Liver (tissue), 9 donors: ENCODE results near the gene PLXNB1. TPM values are rescaled to one million over a fixed set of nuclear protein-coding genes. Genes with fewer than 3 reads are reported as not detected.

Source experiments
- DNase-seq: peaks from one replicate; pipeline ENCODE4 v3.0.0-alpha.2; 2017; ENCODE audit warnings: low spot score
- H3K27ac ChIP-seq, 2 donors: one replicate each; pipeline ENCODE4 v1.7.0; 2013; ENCODE audit warnings: inconsistent platforms in 2 of 2, low read length in 2 of 2, control low read depth in 1 of 2, low read depth in 1 of 2, mild to moderate bottlenecking in 1 of 2
- H3K27me3 ChIP-seq, 4 donors: one replicate each; pipeline versions ENCODE4 v1.6.1 to v1.7.0; 2013; ENCODE audit warnings: low read length in 3 of 4, inconsistent platforms in 1 of 4, mild to moderate bottlenecking in 1 of 4, moderate library complexity in 1 of 4; ENCODE audit not compliant: control insufficient read depth in 4 of 4, insufficient read depth in 4 of 4
- H3K36me3 ChIP-seq, 4 donors: one replicate each; pipeline versions ENCODE4 v1.6.1 to v1.7.0; 2013; ENCODE audit warnings: low read length in 3 of 4, mild to moderate bottlenecking in 3 of 4, low read depth in 1 of 4, moderate library complexity in 1 of 4; ENCODE audit not compliant: control insufficient read depth in 4 of 4, insufficient read depth in 3 of 4
- H3K4me1 ChIP-seq, 4 donors: one replicate each; pipeline versions ENCODE4 v1.6.1 to v1.7.0; 2013; ENCODE audit warnings: low read length in 3 of 4, mild to moderate bottlenecking in 3 of 4, moderate library complexity in 1 of 4; ENCODE audit not compliant: control insufficient read depth in 4 of 4, insufficient read depth in 4 of 4
- H3K4me3 ChIP-seq, 3 donors: one replicate each; pipeline versions ENCODE4 v1.6.1 to v1.7.0; 2013; ENCODE audit warnings: low read length in 3 of 3, control low read depth in 1 of 3, low read depth in 1 of 3, mild to moderate bottlenecking in 1 of 3
- H3K9ac ChIP-seq, 2 donors: one replicate each; pipeline ENCODE4 v1.7.0; 2013; ENCODE audit warnings: low read length in 2 of 2, mild to moderate bottlenecking in 2 of 2, moderate library complexity in 2 of 2, control low read depth in 1 of 2, low read depth in 1 of 2
- H3K9me3 ChIP-seq, 4 donors: one replicate each; pipeline versions ENCODE4 v1.6.1 to v1.7.0; 2013; ENCODE audit warnings: low read length in 3 of 4; ENCODE audit not compliant: control insufficient read depth in 4 of 4
- EGR1 ChIP-seq, 2 donors: IDR thresholded peaks; 2 replicates each; pipeline ENCODE4 v1.6.1; 2016 to 2018; ENCODE audit warnings: antibody characterized with exemption in 2 of 2, low read depth in 2 of 2
- FOXA1 ChIP-seq: IDR thresholded peaks from 2 replicates; pipeline ENCODE4 v1.6.1; 2016; ENCODE audit warnings: antibody characterized with exemption
- FOXA2 ChIP-seq: IDR thresholded peaks from 2 replicates; pipeline ENCODE4 v1.6.1; 2016; ENCODE audit warnings: antibody characterized with exemption
- GABPA ChIP-seq, 2 donors: IDR thresholded peaks in 1 of 2; conservative IDR thresholded peaks in 1 of 2; 2 replicates each; pipeline ENCODE4 v1.6.1; 2016; ENCODE audit warnings: antibody characterized with exemption in 2 of 2, mild to moderate bottlenecking in 1 of 2, moderate library complexity in 1 of 2
- HNF4A ChIP-seq, 2 donors: conservative IDR thresholded peaks; 2 replicates each; pipeline ENCODE4 v1.6.1; 2016; ENCODE audit warnings: antibody characterized with exemption in 2 of 2, mild to moderate bottlenecking in 2 of 2
- HNF4G ChIP-seq: IDR thresholded peaks from 2 replicates; pipeline ENCODE4 v1.6.1; 2016; ENCODE audit warnings: antibody characterized with exemption
- JUND ChIP-seq, 2 donors: IDR thresholded peaks; 2 replicates each; pipeline ENCODE4 v1.6.1; 2016; ENCODE audit warnings: antibody characterized with exemption in 2 of 2
- NR2F2 ChIP-seq: IDR thresholded peaks from 2 replicates; pipeline ENCODE4 v1.6.1; 2016; ENCODE audit warnings: antibody characterized with exemption
- RAD21 ChIP-seq, 2 donors: IDR thresholded peaks; 2 replicates each; pipeline ENCODE4 v1.6.1; 2016; ENCODE audit warnings: antibody characterized with exemption in 2 of 2, mild to moderate bottlenecking in 2 of 2
- RXRA ChIP-seq, 2 donors: IDR thresholded peaks; 2 replicates each; pipeline ENCODE4 v1.6.1; 2017 to 2018; ENCODE audit warnings: antibody characterized with exemption in 2 of 2, mild to moderate bottlenecking in 1 of 2
- SP1 ChIP-seq: IDR thresholded peaks from 2 replicates; pipeline ENCODE4 v1.6.1; 2018; ENCODE audit warnings: antibody characterized with exemption, mild to moderate bottlenecking
- TAF1 ChIP-seq: conservative IDR thresholded peaks from 2 replicates; pipeline ENCODE4 v1.6.1; 2016; ENCODE audit warnings: antibody characterized with exemption, mild to moderate bottlenecking
- YY1 ChIP-seq: IDR thresholded peaks from 2 replicates; pipeline ENCODE4 v1.6.1; 2016; ENCODE audit warnings: antibody characterized with exemption, mild to moderate bottlenecking
- WGBS: extraction: QIAGEN DNeasy Blood & Tissue Kit; methylation state at CpG from one replicate; pipeline ENCODE4 v1.1.7; 2013; 5-methylcytosine and 5-hydroxymethylcytosine counted together
- polyA plus RNA-seq, 2 donors: library from polyadenylated mRNA; stranded (reverse) in 1 of 2; unstranded in 1 of 2; fragments of 200-250 nt in 1 of 2; fragments of >200 nt in 1 of 2; fragmentation: Nextera tagmentation in 1 of 2; extraction: Ambion mirVana in 1 of 2; gene quantifications; one replicate each; pipeline versions ENCODE4 v1.2.1 to v1.2.3, GENCODE V29; 2013 to 2015
- total RNA-seq, 2 donors: library from RNA; depleted of rRNA; stranded (reverse); fragments of >200 nt; gene quantifications; one replicate each; pipeline ENCODE4 v1.2.3, GENCODE V29; 2014
- TF ChIP-seq, protein P1 (sequence below): IDR thresholded peaks from 2 replicates; pipeline ENCODE4 v1.6.1; 2016; ENCODE audit warnings: antibody characterized with exemption
- TF ChIP-seq, protein P2 (sequence below): IDR thresholded peaks from 2 replicates; pipeline ENCODE4 v1.6.1; 2016; ENCODE audit warnings: antibody characterized with exemption
- TF ChIP-seq, protein P3 (sequence below): IDR thresholded peaks from 2 replicates; pipeline ENCODE4 v1.6.1; 2016; ENCODE audit warnings: antibody characterized with exemption, mild to moderate bottlenecking
- TF ChIP-seq, protein P4 (sequence below): fragments of 150-350 bp; IDR thresholded peaks from 2 replicates; pipeline ENCODE4 v1.5.1; 2017; ENCODE audit warnings: improper control_type of control experiment, low read depth, low read length; ENCODE audit not compliant: missing input control
- TF ChIP-seq, protein P5 (sequence below): IDR thresholded peaks from 2 replicates; pipeline ENCODE4 v1.6.1; 2016; ENCODE audit warnings: antibody characterized with exemption
- donor health status: healthy.
- donor health status: healthy.
- donor health status: healthy.
- donor health status: healthy.
- donor health status: healthy.

Gene PLXNB1
- total and polyA plus RNA-seq, 4 donors = 38.1 to 204 (median 72.9) TPM

DNA sequence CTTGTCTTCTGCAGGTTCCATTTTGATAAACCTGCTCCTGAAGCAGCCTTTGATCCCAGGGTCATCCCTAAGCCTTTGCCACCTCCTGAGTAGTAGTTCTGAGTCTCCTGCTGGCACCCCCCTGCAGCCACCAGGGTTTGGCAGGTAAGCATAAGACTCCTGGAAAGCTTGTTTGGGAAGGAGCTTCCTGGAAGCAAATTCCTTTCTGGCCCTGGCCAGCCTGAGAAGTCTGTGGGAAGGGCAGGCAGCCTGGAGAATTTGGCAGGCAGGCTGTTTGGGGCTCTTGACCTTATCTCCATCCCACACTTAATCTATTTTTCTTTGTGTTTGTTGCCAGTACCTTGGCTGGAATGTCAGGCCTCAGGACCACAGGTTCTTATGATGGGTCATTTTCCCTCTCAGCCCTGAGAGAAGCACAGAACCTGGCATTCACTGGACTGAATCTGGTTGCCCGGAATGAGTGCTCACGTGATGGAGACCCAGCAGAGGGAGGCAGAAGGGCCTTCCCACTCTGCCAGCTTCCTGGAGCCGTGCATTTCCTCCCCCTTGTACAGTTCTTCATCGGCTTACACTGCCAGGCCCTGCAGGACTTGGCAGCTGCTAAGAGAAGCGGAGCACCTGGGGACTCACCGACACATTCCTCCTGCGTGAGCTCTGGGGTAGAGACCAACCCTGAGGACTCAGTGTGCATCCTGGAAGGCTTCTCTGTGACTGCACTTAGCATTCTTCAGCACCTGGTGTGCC is 30.1 kb upstream of the PLXNB1 start:
- DNase-seq = no peak
- TF ChIP-seq HNF4G = no peak
- TF ChIP-seq, protein P1, sequence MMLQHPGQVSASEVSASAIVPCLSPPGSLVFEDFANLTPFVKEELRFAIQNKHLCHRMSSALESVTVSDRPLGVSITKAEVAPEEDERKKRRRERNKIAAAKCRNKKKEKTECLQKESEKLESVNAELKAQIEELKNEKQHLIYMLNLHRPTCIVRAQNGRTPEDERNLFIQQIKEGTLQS = no peak
- no peak for TF ChIP-seq HNF4A (conservative IDR thresholded peaks at IDR 0.05)
- TF ChIP-seq NR2F2 = no peak
- no peak for TF ChIP-seq JUND (IDR thresholded peaks at IDR 0.05)
- no peak for TF ChIP-seq FOXA1
- no peak for TF ChIP-seq FOXA2
- WGBS = 94% methylated on average over 7 of the region's 7 CpGs
- Histone ChIP-seq H3K27me3 (no peaks in the 10 kb centered on the region), H3K9me3 (no peaks in the 10 kb centered on the region), H3K4me3 (no peak overlapping the region), H3K27ac (no peak overlapping the region), H3K4me1 (peaks cover 0 to under 1% (median 0%) of the 10 kb centered on the region in 4 donors), H3K36me3 (peaks cover 9 to 41% (median 35%) of the 10 kb centered on the region in 4 donors), H3K9ac (no peak overlapping the region)

DNA sequence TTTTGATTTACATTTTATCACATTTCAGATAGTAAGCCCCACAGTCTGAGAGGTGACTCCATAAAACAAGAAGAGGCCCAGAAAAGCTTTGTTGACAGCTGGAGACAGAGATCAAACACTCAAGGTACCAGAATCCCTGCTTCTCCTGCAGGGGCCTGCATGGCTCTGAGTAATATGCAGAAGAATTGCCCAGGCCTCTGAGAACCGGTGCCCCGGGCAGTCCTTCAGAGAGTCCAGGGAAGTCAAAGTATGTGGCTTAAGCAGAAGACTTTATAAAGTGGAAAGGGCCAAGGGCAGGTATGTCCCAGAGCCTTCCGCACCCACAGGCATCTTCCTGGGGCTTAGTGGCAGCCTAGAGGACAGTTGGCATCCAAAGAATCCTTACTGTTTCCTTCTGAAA is 29.4 kb upstream of the PLXNB1 start:
- H3K27ac ChIP-seq = no peak overlapping the region
- H3K9me3 ChIP-seq = no peaks in the 10 kb centered on the region
- no peak overlapping the region for H3K4me3 ChIP-seq
- H3K4me1 ChIP-seq = no peaks in the 10 kb centered on the region
- H3K36me3 ChIP-seq = peaks cover 9 to 45% (median 35%) of the 10 kb centered on the region in 4 donors
- TF ChIP-seq HNF4G (no peak), JUND (IDR thresholded peaks at IDR 0.05) (no peak), YY1 (no peak), SP1 (no peak), GABPA (IDR thresholded peaks at IDR 0.05 in 1 of 2, conservative IDR thresholded peaks at IDR 0.05 in 1 of 2) (no peak), HNF4A (conservative IDR thresholded peaks at IDR 0.05) (no peak), FOXA1 (no peak), RAD21 (IDR thresholded peaks at IDR 0.05) (no peak), NR2F2 (no peak), FOXA2 (no peak), RXRA (IDR thresholded peaks at IDR 0.05) (no peak), EGR1 (IDR thresholded peaks at IDR 0.05; ENCODE audit: low read depth in 2 of 2) (no peak), TAF1 (no peak)
- TF ChIP-seq, protein P1 = no peak
- TF ChIP-seq, protein P2, sequence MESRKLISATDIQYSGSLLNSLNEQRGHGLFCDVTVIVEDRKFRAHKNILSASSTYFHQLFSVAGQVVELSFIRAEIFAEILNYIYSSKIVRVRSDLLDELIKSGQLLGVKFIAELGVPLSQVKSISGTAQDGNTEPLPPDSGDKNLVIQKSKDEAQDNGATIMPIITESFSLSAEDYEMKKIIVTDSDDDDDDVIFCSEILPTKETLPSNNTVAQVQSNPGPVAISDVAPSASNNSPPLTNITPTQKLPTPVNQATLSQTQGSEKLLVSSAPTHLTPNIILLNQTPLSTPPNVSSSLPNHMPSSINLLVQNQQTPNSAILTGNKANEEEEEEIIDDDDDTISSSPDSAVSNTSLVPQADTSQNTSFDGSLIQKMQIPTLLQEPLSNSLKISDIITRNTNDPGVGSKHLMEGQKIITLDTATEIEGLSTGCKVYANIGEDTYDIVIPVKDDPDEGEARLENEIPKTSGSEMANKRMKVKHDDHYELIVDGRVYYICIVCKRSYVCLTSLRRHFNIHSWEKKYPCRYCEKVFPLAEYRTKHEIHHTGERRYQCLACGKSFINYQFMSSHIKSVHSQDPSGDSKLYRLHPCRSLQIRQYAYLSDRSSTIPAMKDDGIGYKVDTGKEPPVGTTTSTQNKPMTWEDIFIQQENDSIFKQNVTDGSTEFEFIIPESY = no peak
- TF ChIP-seq, protein P3, sequence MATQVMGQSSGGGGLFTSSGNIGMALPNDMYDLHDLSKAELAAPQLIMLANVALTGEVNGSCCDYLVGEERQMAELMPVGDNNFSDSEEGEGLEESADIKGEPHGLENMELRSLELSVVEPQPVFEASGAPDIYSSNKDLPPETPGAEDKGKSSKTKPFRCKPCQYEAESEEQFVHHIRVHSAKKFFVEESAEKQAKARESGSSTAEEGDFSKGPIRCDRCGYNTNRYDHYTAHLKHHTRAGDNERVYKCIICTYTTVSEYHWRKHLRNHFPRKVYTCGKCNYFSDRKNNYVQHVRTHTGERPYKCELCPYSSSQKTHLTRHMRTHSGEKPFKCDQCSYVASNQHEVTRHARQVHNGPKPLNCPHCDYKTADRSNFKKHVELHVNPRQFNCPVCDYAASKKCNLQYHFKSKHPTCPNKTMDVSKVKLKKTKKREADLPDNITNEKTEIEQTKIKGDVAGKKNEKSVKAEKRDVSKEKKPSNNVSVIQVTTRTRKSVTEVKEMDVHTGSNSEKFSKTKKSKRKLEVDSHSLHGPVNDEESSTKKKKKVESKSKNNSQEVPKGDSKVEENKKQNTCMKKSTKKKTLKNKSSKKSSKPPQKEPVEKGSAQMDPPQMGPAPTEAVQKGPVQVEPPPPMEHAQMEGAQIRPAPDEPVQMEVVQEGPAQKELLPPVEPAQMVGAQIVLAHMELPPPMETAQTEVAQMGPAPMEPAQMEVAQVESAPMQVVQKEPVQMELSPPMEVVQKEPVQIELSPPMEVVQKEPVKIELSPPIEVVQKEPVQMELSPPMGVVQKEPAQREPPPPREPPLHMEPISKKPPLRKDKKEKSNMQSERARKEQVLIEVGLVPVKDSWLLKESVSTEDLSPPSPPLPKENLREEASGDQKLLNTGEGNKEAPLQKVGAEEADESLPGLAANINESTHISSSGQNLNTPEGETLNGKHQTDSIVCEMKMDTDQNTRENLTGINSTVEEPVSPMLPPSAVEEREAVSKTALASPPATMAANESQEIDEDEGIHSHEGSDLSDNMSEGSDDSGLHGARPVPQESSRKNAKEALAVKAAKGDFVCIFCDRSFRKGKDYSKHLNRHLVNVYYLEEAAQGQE = no peak
- TF ChIP-seq, protein P4, sequence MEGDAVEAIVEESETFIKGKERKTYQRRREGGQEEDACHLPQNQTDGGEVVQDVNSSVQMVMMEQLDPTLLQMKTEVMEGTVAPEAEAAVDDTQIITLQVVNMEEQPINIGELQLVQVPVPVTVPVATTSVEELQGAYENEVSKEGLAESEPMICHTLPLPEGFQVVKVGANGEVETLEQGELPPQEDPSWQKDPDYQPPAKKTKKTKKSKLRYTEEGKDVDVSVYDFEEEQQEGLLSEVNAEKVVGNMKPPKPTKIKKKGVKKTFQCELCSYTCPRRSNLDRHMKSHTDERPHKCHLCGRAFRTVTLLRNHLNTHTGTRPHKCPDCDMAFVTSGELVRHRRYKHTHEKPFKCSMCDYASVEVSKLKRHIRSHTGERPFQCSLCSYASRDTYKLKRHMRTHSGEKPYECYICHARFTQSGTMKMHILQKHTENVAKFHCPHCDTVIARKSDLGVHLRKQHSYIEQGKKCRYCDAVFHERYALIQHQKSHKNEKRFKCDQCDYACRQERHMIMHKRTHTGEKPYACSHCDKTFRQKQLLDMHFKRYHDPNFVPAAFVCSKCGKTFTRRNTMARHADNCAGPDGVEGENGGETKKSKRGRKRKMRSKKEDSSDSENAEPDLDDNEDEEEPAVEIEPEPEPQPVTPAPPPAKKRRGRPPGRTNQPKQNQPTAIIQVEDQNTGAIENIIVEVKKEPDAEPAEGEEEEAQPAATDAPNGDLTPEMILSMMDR = no peak
- TF ChIP-seq, protein P5, sequence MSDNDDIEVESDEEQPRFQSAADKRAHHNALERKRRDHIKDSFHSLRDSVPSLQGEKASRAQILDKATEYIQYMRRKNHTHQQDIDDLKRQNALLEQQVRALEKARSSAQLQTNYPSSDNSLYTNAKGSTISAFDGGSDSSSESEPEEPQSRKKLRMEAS = no peak
- H3K9ac ChIP-seq = no peak overlapping the region
- DNase-seq = no peak
- 92% methylated on average over 3 of the region's 3 CpGs for WGBS
- no peaks in the 10 kb centered on the region for H3K27me3 ChIP-seq
